Measurements from ENCODE around the gene AKAP12.
"Not testable (repeated sequence)": the region's sequence is repeated elsewhere in the genome, so short reads cannot be mapped to it uniquely, and the experiment has no call there.

The AKAP12 gene

DNA sequence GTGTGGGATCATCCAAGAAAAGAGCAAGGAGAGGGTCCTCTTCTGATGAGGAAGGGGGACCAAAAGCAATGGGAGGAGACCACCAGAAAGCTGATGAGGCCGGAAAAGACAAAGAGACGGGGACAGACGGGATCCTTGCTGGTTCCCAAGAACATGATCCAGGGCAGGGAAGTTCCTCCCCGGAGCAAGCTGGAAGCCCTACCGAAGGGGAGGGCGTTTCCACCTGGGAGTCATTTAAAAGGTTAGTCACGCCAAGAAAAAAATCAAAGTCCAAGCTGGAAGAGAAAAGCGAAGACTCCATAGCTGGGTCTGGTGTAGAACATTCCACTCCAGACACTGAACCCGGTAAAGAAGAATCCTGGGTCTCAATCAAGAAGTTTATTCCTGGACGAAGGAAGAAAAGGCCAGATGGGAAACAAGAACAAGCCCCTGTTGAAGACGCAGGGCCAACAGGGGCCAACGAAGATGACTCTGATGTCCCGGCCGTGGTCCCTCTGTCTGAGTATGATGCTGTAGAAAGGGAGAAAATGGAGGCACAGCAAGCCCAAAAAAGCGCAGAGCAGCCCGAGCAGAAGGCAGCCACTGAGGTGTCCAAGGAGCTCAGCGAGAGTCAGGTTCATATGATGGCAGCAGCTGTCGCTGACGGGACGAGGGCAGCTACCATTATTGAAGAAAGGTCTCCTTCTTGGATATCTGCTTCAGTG lies 110.8 kb downstream of the AKAP12 start:
- DNase-seq, result no peak

DNA sequence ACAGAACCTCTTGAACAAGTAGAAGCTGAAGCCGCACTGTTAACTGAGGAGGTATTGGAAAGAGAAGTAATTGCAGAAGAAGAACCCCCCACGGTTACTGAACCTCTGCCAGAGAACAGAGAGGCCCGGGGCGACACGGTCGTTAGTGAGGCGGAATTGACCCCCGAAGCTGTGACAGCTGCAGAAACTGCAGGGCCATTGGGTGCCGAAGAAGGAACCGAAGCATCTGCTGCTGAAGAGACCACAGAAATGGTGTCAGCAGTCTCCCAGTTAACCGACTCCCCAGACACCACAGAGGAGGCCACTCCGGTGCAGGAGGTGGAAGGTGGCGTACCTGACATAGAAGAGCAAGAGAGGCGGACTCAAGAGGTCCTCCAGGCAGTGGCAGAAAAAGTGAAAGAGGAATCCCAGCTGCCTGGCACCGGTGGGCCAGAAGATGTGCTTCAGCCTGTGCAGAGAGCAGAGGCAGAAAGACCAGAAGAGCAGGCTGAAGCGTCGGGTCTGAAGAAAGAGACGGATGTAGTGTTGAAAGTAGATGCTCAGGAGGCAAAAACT lies 111.5 kb downstream of the AKAP12 start:
- DNase-seq, result no peak

DNA sequence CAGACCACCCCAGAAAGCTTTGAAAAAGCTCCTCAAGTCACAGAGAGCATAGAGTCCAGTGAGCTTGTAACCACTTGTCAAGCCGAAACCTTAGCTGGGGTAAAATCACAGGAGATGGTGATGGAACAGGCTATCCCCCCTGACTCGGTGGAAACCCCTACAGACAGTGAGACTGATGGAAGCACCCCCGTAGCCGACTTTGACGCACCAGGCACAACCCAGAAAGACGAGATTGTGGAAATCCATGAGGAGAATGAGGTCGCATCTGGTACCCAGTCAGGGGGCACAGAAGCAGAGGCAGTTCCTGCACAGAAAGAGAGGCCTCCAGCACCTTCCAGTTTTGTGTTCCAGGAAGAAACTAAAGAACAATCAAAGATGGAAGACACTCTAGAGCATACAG lies 112.0 kb downstream of the AKAP12 start:
- DNase-seq, result no peak

DNA sequence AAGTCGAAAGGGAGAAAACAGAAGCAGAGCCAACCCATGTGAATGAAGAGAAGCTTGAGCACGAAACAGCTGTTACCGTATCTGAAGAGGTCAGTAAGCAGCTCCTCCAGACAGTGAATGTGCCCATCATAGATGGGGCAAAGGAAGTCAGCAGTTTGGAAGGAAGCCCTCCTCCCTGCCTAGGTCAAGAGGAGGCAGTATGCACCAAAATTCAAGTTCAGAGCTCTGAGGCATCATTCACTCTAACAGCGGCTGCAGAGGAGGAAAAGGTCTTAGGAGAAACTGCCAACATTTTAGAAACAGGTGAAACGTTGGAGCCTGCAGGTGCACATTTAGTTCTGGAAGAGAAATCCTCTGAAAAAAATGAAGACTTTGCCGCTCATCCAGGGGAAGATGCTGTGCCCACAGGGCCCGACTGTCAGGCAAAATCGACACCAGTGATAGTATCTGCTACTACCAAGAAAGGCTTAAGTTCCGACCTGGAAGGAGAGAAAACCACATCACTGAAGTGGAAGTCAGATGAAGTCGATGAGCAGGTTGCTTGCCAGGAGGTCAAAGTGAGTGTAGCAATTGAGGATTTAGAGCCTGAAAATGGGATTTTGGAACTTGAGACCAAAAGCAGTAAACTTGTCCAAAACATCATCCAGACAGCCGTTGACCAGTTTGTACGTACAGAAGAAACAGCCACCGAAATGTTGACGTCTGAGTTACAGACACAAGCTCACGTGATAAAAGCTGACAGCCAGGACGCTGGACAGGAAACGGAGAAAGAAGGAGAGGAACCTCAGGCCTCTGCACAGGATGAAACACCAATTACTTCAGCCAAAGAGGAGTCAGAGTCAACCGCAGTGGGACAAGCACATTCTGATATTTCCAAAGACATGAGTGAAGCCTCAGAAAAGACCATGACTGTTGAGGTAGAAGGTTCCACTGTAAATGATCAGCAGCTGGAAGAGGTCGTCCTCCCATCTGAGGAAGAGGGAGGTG lies 112.9 kb downstream of the AKAP12 start:
- DNase-seq, result no peak

DNA sequence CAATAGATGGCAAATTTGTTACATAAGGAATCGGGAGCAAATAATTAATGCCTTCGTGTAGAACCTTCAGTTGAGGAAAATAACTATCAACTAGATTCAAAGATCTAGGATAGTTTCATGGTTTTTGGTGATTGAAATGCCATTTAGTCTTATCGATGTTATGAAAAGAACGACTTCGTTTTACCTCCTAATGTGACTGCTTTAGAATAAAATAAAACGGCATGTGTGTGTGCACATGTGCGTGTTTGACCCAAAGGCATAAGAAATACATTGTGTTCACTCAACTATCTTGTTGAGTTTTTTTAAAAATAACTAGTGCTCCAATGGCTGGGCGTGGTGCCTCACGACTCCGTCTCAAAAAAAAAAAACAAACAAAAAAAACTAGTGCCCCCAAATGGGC lies 114.0 kb downstream of the AKAP12 start:
- DNase-seq, result no peak

DNA sequence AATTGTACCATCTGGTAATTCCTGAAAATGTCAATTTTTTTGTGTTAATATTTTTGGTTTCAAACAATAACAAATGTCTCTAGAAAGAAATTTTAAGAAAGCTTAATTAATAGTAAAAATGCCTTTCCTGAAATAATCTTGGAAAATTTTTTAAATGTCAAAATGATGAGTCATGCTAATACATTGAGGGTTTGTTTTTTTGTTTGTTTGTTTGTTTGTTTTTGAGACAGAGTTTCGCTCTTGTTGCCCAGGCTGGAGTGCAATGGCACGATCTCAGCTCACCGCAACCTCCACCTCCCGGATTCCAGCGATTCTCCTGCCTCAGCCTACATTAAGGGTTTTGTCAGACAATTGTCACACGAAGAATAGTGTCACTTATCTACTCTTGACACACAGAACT lies 117.2 kb downstream of the AKAP12 start:
- DNase-seq, result not testable (repeated sequence)

DNA sequence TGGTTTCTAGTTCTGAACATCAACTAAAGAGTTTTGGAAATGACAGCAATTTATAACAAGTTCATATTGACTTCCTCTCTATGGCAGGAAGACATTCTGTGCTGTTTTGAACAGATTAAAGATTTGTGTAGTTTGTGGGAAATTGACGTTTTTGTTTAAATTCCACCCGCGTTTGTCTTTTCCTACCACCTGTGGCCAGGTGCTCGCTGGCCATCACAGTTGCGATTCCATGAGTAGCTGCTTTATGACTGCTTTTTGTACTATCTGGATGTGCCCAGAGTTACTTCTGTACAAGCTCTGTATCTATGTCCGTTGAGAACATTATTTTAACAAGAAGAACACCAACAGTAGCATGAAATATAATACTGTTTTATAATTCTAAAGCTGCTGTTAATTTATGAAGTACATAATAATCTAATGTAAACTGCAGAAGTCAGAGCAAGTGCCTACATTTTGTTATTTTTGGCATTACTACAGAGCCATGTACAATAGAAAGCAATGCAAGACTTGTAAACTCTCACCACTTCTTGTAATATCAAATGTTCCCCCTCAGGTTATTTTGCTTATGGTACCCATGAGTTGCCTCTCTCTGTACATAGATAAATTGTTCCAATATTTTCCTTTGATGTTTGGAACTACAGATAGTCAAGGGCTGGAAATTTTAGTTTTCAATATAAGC lies 118.1 kb downstream of the AKAP12 start:
- no peak for DNase-seq

DNA sequence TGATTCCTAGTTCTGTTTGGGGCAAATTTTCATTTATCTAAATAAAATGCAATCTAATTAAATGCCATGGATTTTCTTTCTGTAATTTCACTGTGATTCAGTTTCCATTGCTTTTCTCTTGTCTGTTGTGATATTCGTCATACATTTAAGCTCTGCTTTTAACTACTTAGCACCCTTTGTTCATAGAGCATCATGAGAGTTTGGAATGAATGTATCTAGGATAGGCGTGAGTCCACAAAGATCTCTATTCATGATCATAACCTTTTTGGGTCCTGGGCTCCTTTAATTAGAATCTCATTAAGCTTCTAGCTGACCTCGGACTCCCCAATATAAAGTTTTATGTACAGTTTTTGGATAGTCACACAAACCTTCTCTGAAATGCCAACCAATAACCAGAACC lies 118.7 kb downstream of the AKAP12 start:
- no peak for DNase-seq

DNA sequence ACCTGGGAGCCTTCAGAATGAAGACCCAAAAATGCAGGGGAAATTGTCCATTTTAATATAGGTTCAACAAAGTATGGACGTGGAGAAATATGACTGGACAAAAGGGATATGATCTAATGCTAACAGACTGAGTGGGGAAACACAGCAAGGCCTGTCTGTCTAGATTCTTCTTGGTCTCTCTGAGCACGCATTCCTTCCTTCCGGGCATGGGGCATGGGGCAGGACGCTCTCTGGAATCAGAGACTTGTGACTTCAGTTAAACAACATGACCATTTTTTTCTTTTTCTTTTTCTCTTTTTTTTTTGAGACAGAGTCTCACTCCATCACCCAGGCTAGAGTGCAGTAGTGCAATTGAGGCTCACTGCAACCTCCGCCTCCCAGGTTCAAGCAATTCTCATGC lies 119.7 kb downstream of the AKAP12 start:
- no peak for DNase-seq

DNA sequence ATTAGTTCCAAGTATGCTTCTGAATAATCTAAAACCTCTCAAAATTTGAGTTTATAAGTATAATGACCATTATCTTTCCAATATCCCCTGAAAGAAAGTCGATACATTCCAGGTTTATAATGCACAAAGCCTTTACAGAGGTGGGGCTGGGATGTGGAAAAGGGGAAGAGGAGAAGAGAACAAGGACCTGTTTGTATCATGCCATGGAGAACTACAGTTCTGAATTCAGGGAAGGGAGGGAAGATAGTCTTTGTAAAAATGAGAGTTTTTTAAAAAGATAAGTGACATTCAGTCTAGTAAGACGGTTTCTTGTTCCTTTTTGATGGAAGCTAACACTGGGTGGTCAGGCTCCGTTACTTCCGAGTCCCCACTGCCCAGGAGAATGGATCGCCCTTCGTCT lies 125.5 kb downstream of the AKAP12 start:
- DNase-seq, result no peak

DNA sequence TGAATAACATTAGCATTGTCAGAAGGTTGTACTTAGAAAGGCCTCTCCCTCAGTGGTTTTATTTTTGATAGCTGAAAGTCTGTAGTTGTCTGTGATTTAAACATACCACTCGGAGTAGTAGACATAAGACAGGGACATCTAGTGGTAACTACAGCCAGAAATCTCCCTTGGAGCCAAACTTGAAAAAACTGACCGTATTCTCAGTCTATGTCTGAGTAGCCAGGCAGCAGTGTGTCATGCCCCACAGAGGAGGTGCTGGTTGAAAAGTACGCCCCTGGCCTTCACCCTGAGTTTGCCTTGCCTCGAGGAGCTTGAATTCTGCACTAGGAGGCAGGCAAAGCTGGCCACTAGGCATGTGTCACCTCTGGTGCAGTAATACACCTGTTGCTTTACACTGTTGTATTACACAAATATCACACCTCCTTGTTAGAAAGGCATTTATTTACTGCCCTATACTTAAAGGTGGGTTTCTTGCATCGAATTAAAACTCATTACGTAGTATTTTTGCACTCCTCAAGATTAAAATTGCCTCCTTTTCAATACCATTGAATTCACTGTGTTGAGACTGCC lies 130.8 kb downstream of the AKAP12 start:
- no peak for DNase-seq

DNA sequence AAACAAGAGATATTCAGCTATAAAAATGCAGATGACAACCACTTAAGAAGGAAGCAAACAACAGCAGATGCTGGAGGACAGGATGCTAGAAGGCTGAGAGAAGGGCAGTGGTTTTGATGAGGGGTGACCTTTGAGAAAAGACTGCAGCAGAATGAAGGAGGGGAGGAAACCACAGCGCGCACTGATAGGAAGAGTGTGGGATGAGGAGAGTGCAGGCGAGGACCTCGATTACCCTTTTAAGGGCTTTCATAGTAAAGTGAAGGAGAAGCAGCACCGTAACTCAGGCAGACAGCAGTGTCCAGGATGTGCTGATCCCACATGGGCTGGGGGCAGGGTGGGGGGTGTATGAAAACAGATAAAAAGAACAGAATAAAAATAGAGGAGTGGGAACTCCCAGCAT lies 132.4 kb downstream of the AKAP12 start:
- DNase-seq, result peak; percentile 35

DNA sequence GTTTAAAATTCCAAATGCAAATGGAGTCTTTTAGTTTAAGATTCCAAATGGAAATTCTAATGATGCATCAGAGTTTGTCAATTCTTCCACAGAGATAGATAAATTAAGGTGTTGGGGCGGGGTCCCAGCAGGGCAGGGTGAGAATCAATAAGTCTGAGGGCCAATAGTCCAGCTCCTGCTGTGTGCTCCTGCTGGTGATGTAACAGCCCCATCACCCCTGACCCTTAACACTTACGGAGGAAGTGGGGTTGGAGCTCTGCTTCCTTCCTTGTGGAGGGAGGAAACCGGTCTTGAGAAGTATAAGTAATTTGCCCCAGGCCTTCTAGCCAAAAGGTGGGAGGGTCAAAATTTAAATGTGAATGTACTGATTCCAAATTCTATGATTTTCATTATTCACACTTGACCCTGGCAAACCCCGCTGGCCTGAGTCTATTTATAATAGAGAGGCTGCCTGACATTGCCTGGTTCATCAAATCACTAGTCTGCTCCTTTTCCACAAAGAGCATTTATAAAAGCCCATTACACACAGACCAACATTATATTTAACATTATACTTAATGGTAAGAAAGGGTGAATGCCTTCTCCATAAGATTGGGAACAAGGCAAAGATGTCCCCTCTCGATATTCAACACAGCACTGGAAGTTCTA lies 134.4 kb downstream of the AKAP12 start:
- peak; percentile 53 for DNase-seq

DNA sequence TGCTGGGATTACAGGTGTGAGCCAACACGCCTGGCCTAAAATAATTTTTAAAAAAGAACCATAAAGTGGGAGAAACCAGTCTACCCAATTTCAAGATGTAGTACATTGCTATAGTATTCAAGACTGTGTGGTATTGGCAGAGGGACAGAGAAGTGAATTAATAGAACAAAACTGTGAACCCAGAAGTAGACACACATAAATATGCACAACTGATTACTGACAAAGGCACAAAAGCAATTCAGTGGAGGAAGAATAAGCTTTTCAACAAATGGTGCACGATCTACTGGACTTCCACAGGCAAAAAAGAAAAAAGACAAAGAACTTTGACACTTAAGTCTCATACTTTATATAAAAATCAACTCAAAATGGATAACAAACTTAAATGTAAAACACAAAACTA lies 136.1 kb downstream of the AKAP12 start:
- DNase-seq, result no peak

DNA sequence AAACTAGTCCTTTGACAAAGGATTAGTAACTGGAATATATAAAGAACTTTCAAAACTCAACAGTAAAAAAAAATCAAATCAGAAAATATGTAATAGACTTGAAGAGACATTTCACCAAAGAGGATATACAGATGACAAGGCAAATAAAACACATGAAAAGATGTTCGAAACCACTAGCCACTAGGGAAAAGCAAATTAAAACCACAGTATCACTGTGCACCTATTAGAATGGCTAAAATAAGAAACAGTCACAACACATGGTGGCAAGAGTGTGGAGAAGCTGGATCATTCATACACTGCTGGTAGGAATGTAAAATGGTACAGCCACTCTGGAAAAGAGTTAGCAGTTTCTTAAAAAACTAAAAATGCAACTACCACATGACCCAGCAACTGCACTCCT lies 136.7 kb downstream of the AKAP12 start:
- DNase-seq, result no peak

DNA sequence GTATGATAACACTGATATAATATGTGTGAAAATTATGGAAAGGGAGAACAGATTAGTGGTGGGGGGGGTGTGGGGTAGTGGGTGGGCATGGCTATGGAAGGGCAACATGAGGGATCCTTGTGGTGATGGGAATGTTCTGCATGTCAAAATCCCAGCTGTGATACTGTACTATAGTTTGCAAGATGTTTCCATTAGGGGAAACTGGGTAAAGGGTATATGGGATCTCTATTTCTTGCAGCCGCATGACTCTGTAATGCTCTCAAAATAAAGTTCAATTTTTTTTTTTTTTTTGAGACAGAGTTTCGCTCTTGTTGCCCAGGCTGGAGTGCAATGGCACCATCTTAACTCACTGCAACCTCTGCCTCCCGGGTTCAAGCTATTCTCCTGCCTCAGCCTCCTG lies 137.3 kb downstream of the AKAP12 start:
- no peak for DNase-seq

DNA sequence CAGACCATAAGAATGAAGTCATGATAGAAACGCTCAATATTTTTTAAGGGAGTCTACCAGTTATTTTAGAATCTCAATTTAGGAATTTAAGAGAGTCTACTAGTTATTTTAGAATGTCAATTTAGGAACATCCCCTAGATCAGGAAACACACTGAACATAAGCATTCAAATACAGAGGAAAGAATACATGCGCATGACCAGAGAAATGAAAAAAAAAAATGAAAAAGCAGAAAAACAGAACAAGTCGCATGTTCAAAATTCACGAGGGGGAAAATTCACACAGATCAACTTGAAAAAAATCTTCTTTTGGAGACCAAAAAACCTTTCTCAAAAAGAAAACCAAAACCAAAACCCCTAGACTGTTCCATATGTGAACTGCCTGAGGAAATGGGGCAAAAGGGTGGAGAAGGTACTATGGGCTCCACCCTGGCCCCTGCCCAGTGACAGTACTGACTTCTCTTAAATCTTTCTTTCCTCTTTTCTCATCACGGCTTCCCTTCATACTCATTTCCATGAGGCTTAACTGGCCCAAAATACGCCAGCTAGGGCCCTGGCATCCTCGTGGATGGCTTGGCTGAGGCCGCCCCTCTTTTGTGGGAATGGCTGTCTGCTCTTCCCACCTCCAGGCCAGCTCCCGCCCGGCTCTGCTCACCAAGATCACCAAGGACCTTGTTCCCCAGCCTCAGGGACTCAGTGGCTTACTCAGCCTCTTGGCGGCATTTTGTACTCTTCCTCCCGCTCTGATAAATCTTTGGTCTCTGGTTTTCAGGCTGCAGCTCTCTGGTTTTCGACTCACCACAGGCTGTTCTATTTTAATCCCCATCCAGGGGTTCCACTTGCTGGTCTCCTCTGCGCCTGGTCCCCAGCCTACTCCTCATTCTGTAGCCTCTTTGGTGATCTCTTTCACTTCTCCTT lies 140.4 kb downstream of the AKAP12 start:
- peak; percentile 43 for DNase-seq

DNA sequence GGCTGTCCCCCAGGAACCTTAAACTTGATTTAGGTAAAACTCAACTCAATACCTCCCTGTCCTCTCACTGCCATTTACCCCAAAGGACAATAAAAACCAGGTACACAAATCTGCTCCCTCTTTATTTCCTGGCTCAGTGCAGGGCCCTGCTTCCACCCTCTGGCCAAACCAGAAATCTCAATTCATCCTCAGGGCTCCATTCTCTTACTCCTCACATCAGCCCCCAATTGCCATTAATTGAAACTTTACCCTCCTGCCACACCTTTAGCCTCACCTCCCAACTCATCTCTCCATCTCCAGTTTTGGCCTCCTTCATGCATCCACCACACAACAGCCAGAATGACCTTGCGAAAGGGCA lies 141.1 kb downstream of the AKAP12 start:
- no peak for DNase-seq

DNA sequence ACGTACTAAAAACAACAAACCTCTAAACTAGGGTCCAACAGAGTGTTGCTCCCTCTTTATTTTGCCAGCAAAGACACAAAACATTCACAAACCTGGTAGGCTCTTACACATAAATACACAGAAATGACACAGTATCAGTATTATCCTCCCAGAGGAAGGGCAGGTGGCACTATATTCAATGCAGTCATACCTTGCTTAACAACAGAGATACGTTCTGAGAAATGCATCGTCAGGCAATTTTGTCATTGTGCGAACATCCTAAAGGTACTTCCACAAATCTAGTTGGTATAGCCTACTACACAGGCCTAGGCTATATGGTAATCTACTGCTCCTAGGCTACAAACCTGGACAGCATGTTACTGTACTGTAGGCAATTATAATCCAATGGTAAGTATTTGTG lies 142.0 kb downstream of the AKAP12 start:
- peak; percentile 55 for DNase-seq

DNA sequence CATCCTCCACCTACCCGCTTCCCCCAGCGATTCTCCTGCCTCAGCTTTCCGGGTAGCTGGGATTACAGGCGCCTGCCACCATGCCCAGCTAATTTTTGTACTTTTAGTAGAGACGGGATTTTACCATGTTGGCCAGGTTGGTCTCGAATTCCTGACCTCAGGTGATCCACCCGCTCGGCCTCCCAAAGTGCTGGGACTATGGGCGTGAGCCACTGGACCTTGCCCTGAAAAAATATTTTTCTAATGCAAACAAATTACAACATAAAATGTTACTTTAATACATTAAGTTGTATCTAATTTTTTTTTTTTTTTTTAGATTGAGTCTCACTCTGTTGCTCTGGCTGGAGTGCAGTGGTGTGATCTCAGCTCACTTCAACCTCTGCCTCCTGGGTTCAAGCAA lies 142.9 kb downstream of the AKAP12 start:
- not testable (repeated sequence) for DNase-seq

DNA sequence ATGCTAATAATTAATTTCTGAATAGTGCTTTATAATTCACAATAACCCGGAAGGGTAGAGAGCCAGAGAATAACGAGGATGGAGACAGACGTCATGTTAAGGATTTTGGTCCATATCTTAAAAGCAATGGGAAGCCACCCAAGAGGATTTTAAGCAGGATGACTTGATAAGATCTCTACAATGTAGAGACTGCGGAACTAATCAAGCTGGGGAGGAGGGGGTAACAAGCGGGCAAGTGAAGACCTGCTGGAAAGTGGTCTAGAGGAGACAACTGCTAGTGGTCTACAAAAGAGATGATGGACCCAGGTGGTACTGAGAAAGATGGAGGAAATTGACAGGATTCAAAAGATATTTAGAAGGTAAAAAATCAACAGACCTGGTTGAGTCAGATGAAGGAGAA lies 144.4 kb downstream of the AKAP12 start:
- no peak for DNase-seq
